GM19468 (cell line): Measurements from ENCODE around the gene ALG12.

ENCODE experiments used
- ATAC-seq: cut with Tn5 transposase; IDR thresholded peaks from one replicate; pipeline ENCODE4 v1.9.1; 2021; ENCODE audit warnings: mild to moderate bottlenecking, moderate library complexity, moderate number of reproducible peaks; ENCODE audit not compliant: unreplicated experiment; ENCODE audit errors: extremely low read depth

Gene ALG12

GRCh38 chr22:49896201-49896600 is 22.0 kb downstream of the ALG12 start:
- ATAC-seq = no peak

DNA sequence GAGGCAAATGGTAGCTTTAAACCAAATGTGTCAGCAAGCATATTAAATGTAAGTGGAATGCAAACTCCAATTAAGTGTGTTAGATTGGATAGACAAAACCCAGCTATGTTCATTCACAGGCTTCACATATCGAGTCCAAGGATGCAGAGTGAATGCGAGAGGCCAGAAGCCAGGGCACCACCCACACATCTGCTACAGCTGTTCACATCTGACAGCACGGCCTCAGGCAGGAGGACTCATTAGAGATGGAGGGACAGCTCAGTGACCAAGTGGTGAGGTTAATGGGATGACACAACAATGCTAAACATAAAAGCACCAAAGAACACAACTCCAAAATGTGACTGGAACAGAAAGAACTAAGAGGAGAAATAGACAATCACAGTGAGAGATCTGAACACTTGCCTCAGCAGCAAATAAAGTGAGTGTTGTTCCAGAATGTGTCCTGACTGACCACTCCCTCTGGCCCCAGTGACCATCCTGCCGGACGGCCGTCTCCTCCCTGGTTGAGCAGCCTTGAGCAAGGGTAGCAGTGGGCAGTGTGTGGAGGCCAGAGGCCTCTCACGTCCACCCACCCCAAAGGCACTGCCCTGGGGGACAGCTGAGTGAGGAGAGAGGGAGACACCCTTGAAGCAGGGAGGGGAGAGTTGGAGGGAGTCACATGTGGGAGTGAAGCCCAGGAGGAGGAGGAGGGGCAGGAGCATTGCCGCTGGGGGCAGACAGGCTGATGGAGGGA is 23.8 kb downstream of the ALG12 start:
- ATAC-seq = no peak

DNA sequence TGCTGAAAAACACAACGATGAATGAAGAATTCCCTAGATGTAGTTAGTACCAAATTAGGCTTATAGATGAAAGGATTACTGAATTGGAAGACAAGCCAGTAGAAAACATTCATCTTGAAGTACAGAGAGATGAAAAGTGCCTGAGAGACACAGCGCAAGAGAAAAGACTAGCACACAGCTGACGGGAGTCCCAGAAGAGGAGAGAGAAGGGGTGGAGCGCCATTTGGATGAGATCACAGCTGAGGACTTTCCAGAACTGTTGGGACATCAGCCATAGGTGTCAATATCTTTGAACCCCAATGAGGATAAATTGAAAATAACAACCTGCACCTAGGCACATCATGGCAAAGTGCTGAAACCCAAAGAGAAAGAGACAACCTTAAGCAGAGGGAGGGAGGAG is 25.2 kb downstream of the ALG12 start:
- no peak for ATAC-seq

- ATAC-seq = no peak
These were observed 25.9 kb downstream of the ALG12 start for GRCh38 chr22:49892226-49892899.

- ATAC-seq = no peak
These were observed 29.2 kb downstream of the ALG12 start for GRCh38 chr22:49889071-49889470.

- no peak for ATAC-seq
These were observed 30.5 kb downstream of the ALG12 start for GRCh38 chr22:49887702-49888101.

DNA sequence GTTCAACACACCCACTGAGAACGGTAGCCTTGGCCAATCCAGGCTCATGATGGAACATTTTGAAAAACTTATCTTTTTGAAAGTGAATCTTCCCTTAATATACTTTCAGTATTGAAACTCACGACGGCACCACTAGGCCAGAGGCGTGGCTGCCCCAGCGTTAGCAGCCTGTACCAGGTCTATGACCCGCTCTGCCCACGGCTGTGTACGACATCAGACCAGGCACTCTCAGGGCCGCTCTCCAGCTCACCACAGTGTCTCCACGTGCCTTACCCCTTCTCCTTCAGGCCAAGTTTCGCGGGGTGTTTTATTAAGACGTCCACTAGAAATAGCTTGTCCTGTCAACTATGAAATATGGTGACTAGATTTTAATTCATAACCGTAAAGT is 31.2 kb downstream of the ALG12 start:
- ATAC-seq = no peak

GRCh38 chr22:49886346-49887063 is 31.7 kb downstream of the ALG12 start:
- ATAC-seq = no peak

GRCh38 chr22:49885881-49886280 is 32.4 kb downstream of the ALG12 start:
- ATAC-seq = no peak

DNA sequence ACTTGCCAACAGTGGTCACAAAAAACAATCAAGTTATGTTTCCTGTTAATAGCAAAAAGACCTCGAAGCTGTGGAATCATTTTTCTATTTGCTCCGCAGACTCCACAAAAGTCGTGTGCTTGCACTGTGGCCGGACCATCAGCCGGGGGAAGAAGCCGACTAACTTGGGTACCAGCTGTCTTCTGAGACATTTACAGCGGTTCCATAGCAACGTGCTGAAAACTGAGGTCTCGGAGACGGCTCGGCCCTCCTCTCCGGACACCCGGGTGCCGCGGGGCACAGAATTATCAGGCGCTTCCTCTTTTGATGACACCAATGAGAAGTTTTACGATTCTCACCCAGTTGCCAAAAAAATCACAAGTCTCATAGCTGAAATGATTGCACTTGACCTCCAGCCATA is 33.0 kb downstream of the ALG12 start:
- no peak for ATAC-seq

DNA sequence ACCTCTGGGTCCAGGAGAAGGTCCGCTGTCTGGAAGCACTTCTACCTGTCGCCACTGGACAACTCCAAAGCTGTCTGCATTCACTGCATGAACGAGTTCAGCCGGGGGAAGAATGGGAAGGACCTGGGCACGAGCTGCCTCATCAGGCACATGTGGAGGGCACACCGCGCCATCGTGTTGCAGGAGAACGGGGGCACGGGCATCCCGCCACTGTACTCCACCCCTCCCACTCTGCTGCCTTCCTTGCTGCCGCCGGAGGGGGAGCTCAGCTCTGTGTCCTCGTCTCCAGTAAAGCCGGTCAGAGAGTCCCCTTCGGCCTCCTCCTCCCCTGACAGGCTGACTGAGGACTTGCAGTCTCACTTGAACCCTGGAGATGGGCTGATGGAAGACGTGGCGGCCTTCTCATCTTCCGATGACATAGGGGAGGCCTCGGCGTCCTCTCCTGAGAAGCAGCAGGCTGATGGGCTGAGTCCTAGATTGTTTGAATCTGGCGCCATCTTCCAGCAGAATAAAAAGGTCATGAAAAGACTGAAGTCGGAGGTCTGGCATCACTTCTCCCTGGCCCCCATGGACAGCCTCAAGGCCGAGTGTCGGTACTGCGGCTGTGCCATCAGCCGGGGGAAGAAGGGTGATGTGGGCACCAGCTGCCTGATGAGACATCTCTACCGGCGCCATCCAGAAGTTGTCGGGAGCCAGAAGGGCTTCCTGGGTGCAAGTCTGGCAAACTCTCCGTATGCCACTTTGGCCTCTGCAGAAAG is 33.6 kb downstream of the ALG12 start:
- no peak for ATAC-seq

DNA sequence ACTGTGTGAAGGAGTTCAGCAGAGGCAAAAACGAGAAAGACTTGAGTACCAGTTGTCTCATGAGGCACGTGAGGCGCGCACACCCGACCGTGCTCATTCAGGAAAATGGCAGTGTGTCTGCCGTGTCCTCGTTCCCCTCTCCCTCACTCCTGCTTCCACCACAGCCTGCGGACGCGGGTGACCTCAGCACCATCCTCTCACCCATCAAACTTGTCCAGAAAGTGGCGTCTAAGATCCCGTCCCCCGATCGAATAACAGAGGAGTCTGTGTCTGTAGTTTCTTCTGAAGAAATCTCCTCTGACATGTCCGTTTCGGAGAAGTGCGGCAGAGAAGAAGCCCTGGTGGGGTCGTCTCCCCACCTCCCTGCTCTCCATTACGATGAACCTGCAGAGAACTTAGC is 34.2 kb downstream of the ALG12 start:
- ATAC-seq = no peak

GRCh38 chr22:49883294-49883640 is 35.0 kb downstream of the ALG12 start:
- no peak for ATAC-seq

DNA sequence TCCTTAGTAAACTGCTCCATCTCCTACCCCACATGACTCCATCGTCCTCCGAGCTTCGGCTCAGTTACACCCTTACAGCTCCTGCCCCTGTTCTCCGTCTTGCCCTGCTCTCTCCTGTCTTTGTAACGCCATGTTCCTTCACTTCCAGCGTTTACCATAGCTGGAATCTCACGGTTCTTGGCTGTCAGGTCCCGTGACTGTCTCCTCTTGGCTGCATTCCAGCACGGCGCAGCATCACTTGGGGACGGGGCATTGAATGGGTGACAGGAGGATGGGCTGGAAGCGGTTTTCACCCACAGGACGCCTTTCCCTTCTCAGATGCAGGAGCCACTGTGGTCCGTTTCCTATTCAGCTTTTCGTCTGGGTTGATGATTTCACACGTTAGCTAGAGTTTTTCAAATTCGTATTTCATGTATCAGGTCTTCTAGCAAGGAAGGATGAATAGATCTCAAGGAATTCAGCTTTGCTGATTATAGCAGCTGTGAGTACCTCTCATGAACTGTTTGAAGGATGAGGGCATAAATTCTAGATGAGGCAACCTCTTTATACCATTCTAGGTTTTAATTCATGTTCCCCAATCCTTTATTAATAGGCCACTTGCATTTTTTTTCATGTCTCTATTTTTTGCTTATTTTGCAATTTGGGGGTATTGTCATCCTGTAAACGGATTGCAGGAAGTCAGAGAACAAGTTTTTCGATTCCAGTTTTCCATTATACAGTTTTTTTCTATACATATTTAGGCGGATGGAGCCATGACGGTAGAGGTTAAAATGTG is 35.5 kb downstream of the ALG12 start:
- ATAC-seq = no peak

DNA sequence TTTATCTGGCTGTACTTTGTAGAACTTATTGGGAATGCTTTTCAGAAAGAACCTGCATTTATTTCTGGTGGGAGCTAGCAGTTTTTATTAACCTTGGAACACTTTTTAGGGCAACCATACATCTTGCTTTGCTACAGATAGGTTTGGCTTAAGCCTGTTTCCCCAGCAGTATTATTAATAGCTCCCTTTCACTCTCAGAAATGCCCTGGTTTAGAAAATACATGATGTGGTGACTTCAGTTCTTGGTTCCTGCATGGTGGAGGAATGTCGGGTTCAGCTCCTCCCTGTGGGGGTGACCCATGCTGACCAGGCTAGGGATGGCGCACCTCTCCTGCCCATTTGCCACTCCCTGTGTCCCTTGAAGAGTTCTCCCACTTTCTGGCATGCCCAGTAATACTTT is 36.4 kb downstream of the ALG12 start:
- ATAC-seq = no peak

DNA sequence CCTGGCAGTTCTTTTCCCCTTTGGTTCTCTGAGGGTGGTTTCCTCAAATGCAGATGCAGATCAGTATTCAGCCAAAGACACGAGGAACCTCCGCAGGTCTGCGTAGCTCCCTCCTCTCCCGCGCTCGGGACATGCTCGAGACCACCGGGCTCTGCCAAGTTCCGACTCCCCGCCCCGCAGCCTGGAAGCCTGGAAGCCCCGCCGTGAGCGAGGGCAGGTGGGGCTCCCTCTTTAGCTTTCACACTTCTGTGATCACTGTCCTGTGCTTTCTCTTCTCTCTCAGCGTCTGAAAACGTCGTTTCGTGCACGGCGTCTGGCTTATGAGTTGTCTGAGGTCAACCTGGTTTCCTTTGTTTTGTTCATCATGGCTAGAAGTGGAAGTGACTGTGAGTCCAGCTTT is 38.0 kb downstream of the ALG12 start:
- ATAC-seq = no peak

- ATAC-seq = no peak
These were observed 38.4 kb downstream of the ALG12 start for GRCh38 chr22:49879871-49880270.

GRCh38 chr22:49878206-49878605 is 40.0 kb downstream of the ALG12 start:
- ATAC-seq = no peak

DNA sequence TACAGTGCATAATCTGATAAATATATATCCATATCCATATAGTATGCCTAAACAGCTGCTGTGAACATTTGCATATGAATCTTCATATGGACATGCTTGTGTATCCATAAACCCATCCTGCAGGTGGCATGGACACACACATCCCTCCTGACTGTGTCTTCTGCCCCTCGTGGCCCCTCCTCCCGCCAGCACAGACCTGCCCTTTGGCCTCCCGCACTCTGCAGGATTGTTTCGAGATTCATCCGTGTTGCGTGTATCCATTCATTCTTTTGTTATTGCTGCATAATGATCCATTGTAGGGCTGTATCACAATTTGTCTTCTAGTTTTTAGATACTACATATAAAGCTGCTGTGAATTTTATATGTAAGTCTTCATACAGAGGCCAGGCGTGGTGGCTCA is 40.6 kb downstream of the ALG12 start:
- no peak for ATAC-seq
